Measurements from ENCODE around the gene PRKAR2A. TPM values are rescaled to one million over a fixed set of nuclear protein-coding genes. Genes with fewer than 3 reads are reported as not detected.

The PRKAR2A gene
- total RNA-seq, 1 experiment from 2014 or later: 54.2 TPM

- no TSS peak for BruUV-seq (replicated peaks)
- Histone ChIP-seq H3K9me3 (ENCODE audit: insufficient read depth, low read depth) (no peaks in the 10 kb centered on the region), H2AFZ (no peak overlapping the region), H3K4me3 (no peak overlapping the region), H3K79me2 (ENCODE audit: low read depth) (peaks cover 93% of the 10 kb centered on the region), H3K9me2 (ENCODE audit: insufficient read depth) (no peaks in the 10 kb centered on the region), H3K36me3 (ENCODE audit: low read depth) (peaks cover 9% of the 10 kb centered on the region), H3F3A (ENCODE audit: insufficient read depth, low read depth) (peaks cover 6% of the 10 kb centered on the region; the same call in 1 of the 2 replicates), H4K20me1 (ENCODE audit: insufficient read depth) (peaks cover 83% of the 10 kb centered on the region), H3K4me1 (replicated peaks; ENCODE audit: insufficient read depth) (no peaks in the 10 kb centered on the region), H3K4me2 (no peak overlapping the region), H3K27me3 (ENCODE audit: insufficient read depth, low read depth) (no peaks in the 10 kb centered on the region), H3K27ac (no peak overlapping the region)
- intact Hi-C loops (cut with micrococcal nuclease; ENCODE audit: unreplicated experiment): no loop called here
- POLR2A ChIA-PET (ENCODE audit: unreplicated experiment): no interaction called here
- DNase-seq: no peak
- CTCF ChIA-PET: no interaction called here
- TF ChIP-seq EZH2 (IDR thresholded peaks at IDR 0.05; ENCODE audit: low read depth) (no peak), CTCF (conservative IDR thresholded peaks at IDR 0.05) (no peak)
Measured at GRCh38 chr3:48707157-48707556, 140.5 kb downstream of the PRKAR2A start.

- ChIA-PET POLR2A (ENCODE audit: unreplicated experiment) (no interaction called here), CTCF (no interaction called here)
- no peak overlapping the region for H3K4me3 ChIP-seq
- no peak overlapping the region for H2AFZ ChIP-seq
- peaks cover 14% of the 10 kb centered on the region; the same call in 1 of the 2 replicates for H3F3A ChIP-seq (ENCODE audit: insufficient read depth, low read depth)
- DNase-seq: no peak
- no peaks in the 10 kb centered on the region for H3K9me2 ChIP-seq (ENCODE audit: insufficient read depth)
- no peaks in the 10 kb centered on the region for H3K9me3 ChIP-seq (ENCODE audit: insufficient read depth, low read depth)
- TF ChIP-seq EZH2 (IDR thresholded peaks at IDR 0.05; ENCODE audit: low read depth) (no peak), CTCF (conservative IDR thresholded peaks at IDR 0.05) (no peak)
- no peak overlapping the region for H3K27ac ChIP-seq
- no peaks in the 10 kb centered on the region for H3K27me3 ChIP-seq (ENCODE audit: insufficient read depth, low read depth)
- no peak overlapping the region for H3K4me2 ChIP-seq
- peaks cover 89% of the 10 kb centered on the region for H4K20me1 ChIP-seq (ENCODE audit: insufficient read depth)
- no TSS peak for BruUV-seq (replicated peaks)
- intact Hi-C loops (cut with micrococcal nuclease; ENCODE audit: unreplicated experiment): no loop called here
- H3K36me3 ChIP-seq (ENCODE audit: low read depth): no peaks in the 10 kb centered on the region; the same call in none of the 2 replicates
- no peaks in the 10 kb centered on the region for H3K4me1 ChIP-seq (replicated peaks; ENCODE audit: insufficient read depth)
- peaks cover 96% of the 10 kb centered on the region for H3K79me2 ChIP-seq (ENCODE audit: low read depth)
Measured at GRCh38 chr3:48702320-48702920, 145.3 kb downstream of the PRKAR2A start.

GRCh38 chr3:48700731-48701405, 146.8 kb downstream of the PRKAR2A start:
- Histone ChIP-seq H3K79me2 (ENCODE audit: low read depth) (peaks cover 93% of the 10 kb centered on the region), H2AFZ (no peak overlapping the region), H3K36me3 (ENCODE audit: low read depth) (no peaks in the 10 kb centered on the region; the same call in none of the 2 replicates), H4K20me1 (ENCODE audit: insufficient read depth) (peaks cover 90% of the 10 kb centered on the region), H3K4me1 (replicated peaks; ENCODE audit: insufficient read depth) (no peaks in the 10 kb centered on the region), H3K9me3 (ENCODE audit: insufficient read depth, low read depth) (no peaks in the 10 kb centered on the region), H3K27me3 (ENCODE audit: insufficient read depth, low read depth) (no peaks in the 10 kb centered on the region), H3K27ac (no peak overlapping the region), H3K4me2 (no peak overlapping the region), H3K9me2 (ENCODE audit: insufficient read depth) (no peaks in the 10 kb centered on the region), H3F3A (ENCODE audit: insufficient read depth, low read depth) (peaks cover 26% of the 10 kb centered on the region; the same call in 1 of the 2 replicates), H3K4me3 (no peak overlapping the region)
- no TSS peak for BruUV-seq (replicated peaks)
- ChIA-PET POLR2A (ENCODE audit: unreplicated experiment) (no interaction called here), CTCF (no interaction called here)
- no peak for DNase-seq
- TF ChIP-seq CTCF (conservative IDR thresholded peaks at IDR 0.05) (no peak), EZH2 (IDR thresholded peaks at IDR 0.05; ENCODE audit: low read depth) (no peak)
- intact Hi-C loops (cut with micrococcal nuclease; ENCODE audit: unreplicated experiment): no loop called here

All from PC-9 (cell line).